ENCODE measurements around the gene SIRT5. TPM values are rescaled to one million over a fixed set of nuclear protein-coding genes. Genes with fewer than 3 reads are reported as not detected.

Gene SIRT5
- polyA plus RNA-seq, 2 of the 4 experiments (the other 2 are of a cell fraction): 5.1 to 7.8 TPM

GRCh38 chr6:13538084-13538483 is 36.3 kb upstream of the SIRT5 start:
- ChIA-PET CTCF (interaction anchor here (0.7 to 2.5 kb wide), 14 partner anchors 10 to 203 kb away, joined by 3 to 8 read pairs (median 3); partner anchors contain the start of genes GFOD1 and SIRT5), POLR2A (interaction anchor here (2.2 kb wide), 1 partner anchor 36 kb away, joined by 11 read pairs; the partner anchor contains the start of gene SIRT5)
- Histone ChIP-seq H3K4me3 (no peak overlapping the region), H3K9me3 (no peaks in the 10 kb centered on the region), H3K4me2 (no peak overlapping the region), H3K27ac (no peak overlapping the region), H3K4me1 (no peaks in the 10 kb centered on the region)
- peak; percentile 56 to 70; a peak in 3 of 6 replicates for ATAC-seq
- no peak for FAIRE-seq
- peak; percentile 43 to 46 for DNase-seq (ENCODE audit: low read depth in 1 of 2, low spot score in 1 of 2)
- no peak for TF ChIP-seq PBX3 (IDR thresholded peaks at IDR 0.05)
- TF ChIP-seq SMC3 (IDR thresholded peaks at IDR 0.05): peak; percentile 62
- TF ChIP-seq HDAC2 (IDR thresholded peaks at IDR 0.05): no peak
- no peak for TF ChIP-seq TP53 (CRISPR knock-in tag; IDR thresholded peaks at IDR 0.05)
- TF ChIP-seq RFX5 (IDR thresholded peaks at IDR 0.05): no peak
- TF ChIP-seq BHLHE40 (IDR thresholded peaks at IDR 0.05; ENCODE audit: low read depth, low read length): no peak
- no peak for TF ChIP-seq CBX2 (IDR thresholded peaks at IDR 0.05; ENCODE audit: borderline replicate concordance, low read depth)
- peak; percentile 43 to 53 for TF ChIP-seq RAD21 (conservative IDR thresholded peaks at IDR 0.05 in 1 of 2, IDR thresholded peaks at IDR 0.05 in 1 of 2)
- no peak for TF ChIP-seq FOSL2 (IDR thresholded peaks at IDR 0.05)
- no peak for TF ChIP-seq FOSL2 (CRISPR knock-in tag; IDR thresholded peaks at IDR 0.05)
- peak; percentile 42 for TF ChIP-seq CTCF (IDR thresholded peaks at IDR 0.05)
- no peak for TF ChIP-seq MAX (IDR thresholded peaks at IDR 0.05)
- TF ChIP-seq BCL3 (IDR thresholded peaks at IDR 0.05): no peak
- WGBS (ENCODE audit: missing lambda C conversion rate): 53% methylated on average over 2 of the region's 2 CpGs

GRCh38 chr6:13538600-13538999 is 35.8 kb upstream of the SIRT5 start:
- POLR2A ChIA-PET: interaction anchor here (2.2 kb wide), 1 partner anchor 36 kb away, joined by 11 read pairs; the partner anchor contains the start of gene SIRT5
- WGBS (ENCODE audit: missing lambda C conversion rate): 48% methylated on average over 3 of the region's 3 CpGs
- H3K27ac ChIP-seq: no peak overlapping the region
- TF ChIP-seq CTCF (IDR thresholded peaks at IDR 0.05) (no peak), NR3C1 (IDR thresholded peaks at IDR 0.05) (no peak), MAFK (IDR thresholded peaks at IDR 0.05; ENCODE audit: partially characterized antibody) (no peak), HES2 (IDR thresholded peaks at IDR 0.05) (no peak), HEYL (CRISPR knock-in tag; IDR thresholded peaks at IDR 0.05) (no peak), MYC (IDR thresholded peaks at IDR 0.05; ENCODE audit: borderline replicate concordance, low read length) (no peak), JUNB (IDR thresholded peaks at IDR 0.05) (no peak), EP300 (IDR thresholded peaks at IDR 0.05) (no peak), EHMT2 (IDR thresholded peaks at IDR 0.05; ENCODE audit: low read depth) (no peak), BHLHE40 (IDR thresholded peaks at IDR 0.05; ENCODE audit: low read depth, low read length) (no peak), ESRRA (IDR thresholded peaks at IDR 0.05; ENCODE audit: borderline replicate concordance, low read length) (no peak), E2F6 (IDR thresholded peaks at IDR 0.05; ENCODE audit: borderline replicate concordance, low read depth) (no peak), GATA3 (IDR thresholded peaks at IDR 0.05; ENCODE audit: borderline replicate concordance) (no peak), USF2 (IDR thresholded peaks at IDR 0.05) (no peak), ELK1 (IDR thresholded peaks at IDR 0.05; ENCODE audit: low read depth, low read length) (no peak), JUN (IDR thresholded peaks at IDR 0.05) (no peak), PHF8 (IDR thresholded peaks at IDR 0.05; ENCODE audit: borderline replicate concordance, low read depth) (no peak), ZNF302 (CRISPR knock-in tag; IDR thresholded peaks at IDR 0.05) (no peak)

More at GRCh38 chr6:13538600-13538999, 35.8 kb upstream of the SIRT5 start:
- no peak for FAIRE-seq
- Histone ChIP-seq H3K9me3 (no peaks in the 10 kb centered on the region), H3K4me3 (no peak overlapping the region), H3K4me1 (no peaks in the 10 kb centered on the region), H3K4me2 (no peak overlapping the region)
- CTCF ChIA-PET: interaction anchor here (0.9 to 2.5 kb wide), 9 partner anchors 9 to 204 kb away, joined by 3 to 8 read pairs (median 4); partner anchors contain the start of genes GFOD1 and SIRT5
- ATAC-seq: no peak
- DNase-seq (ENCODE audit: low read depth in 1 of 2, low spot score in 1 of 2): no peak

All from A549 (cell line).